SU-DHL-6 (cell line): ENCODE measurements around the gene COX4I2.
A peak's percentile ranks its signal among the peaks of the same experiment; 100 is the strongest.

Source experiments
- H2AFZ ChIP-seq: fragments of 200-600 bp; sonication (generic); 2 replicates; pipeline ENCODE4 v1.6.1; 2014; ENCODE audit warnings: low read depth, mild to moderate bottlenecking, moderate library complexity, mixed read lengths, antibody characterized with exemption, low read length; ENCODE audit not compliant: severe bottlenecking
- H3F3A ChIP-seq: fragments of 200-600 bp; shearing (Covaris generic); 2 replicates; pipeline ENCODE4 v1.6.0; 2016; ENCODE audit warnings: antibody characterized with exemption, mild to moderate bottlenecking; ENCODE audit not compliant: insufficient read depth
- H3K27ac ChIP-seq: fragments of 200-600 bp; sonication (generic); 2 replicates; pipeline ENCODE4 v1.5.1; 2016; ENCODE audit warnings: low read depth, mild to moderate bottlenecking, low read length, moderate library complexity, mixed read lengths
- H3K27me3 ChIP-seq: fragments of 200-600 bp; sonication (generic), shearing (Covaris generic); 2 replicates; pipeline ENCODE4 v1.6.0; 2014; ENCODE audit warnings: mild to moderate bottlenecking, low read length
- H3K36me3 ChIP-seq: fragments of 200-600 bp; sonication (generic); 2 replicates; pipeline ENCODE4 v1.6.1; 2014; ENCODE audit warnings: mild to moderate bottlenecking, low read length, mixed read lengths
- H3K4me2 ChIP-seq: fragments of 300-600, 200-600 bp; shearing (Covaris generic), sonication (generic); 2 replicates; pipeline ENCODE4 v1.6.0; 2014; ENCODE audit warnings: low read length, low read depth, mild to moderate bottlenecking; ENCODE audit not compliant: poor library complexity, severe bottlenecking
- H3K4me3 ChIP-seq: fragments of 200-600 bp; sonication (generic); 2 replicates; pipeline ENCODE4 v1.5.1; 2014; ENCODE audit warnings: antibody characterized with exemption, low read length, mild to moderate bottlenecking, mixed read lengths; ENCODE audit not compliant: insufficient read depth, poor library complexity, severe bottlenecking
- H3K79me2 ChIP-seq: fragments of 200-600 bp; sonication (generic); 2 replicates; pipeline ENCODE4 v1.6.1; 2014; ENCODE audit warnings: mild to moderate bottlenecking, low read length, moderate library complexity; ENCODE audit not compliant: insufficient read depth
- H3K9ac ChIP-seq: fragments of 200-600 bp; sonication (generic); 2 replicates; pipeline ENCODE4 v1.7.0; 2014; ENCODE audit warnings: mild to moderate bottlenecking, low read length
- H3K9me2 ChIP-seq: fragments of 200-600 bp; sonication (generic); replicated peaks from 2 replicates; pipeline ENCODE4 v1.6.1; 2014; ENCODE audit warnings: low read length; ENCODE audit not compliant: insufficient read depth
- H3K9me3 ChIP-seq: fragments of 200-600 bp; sonication (generic); 2 replicates; pipeline ENCODE4 v1.6.1; 2014; ENCODE audit warnings: low read length, mixed read lengths; ENCODE audit not compliant: insufficient read depth
- H4K20me1 ChIP-seq: fragments of 200-600 bp; sonication (generic); 2 replicates; pipeline ENCODE4 v1.6.1; 2014; ENCODE audit warnings: low read depth, mild to moderate bottlenecking, antibody characterized with exemption, low read length, moderate library complexity, mixed read lengths
- CTCF ChIP-seq: fragments of 200-600 bp; sonication (generic); IDR thresholded peaks from one replicate; pipeline ENCODE4 v1.5.1; 2017; ENCODE audit warnings: antibody characterized with exemption, mild to moderate bottlenecking, low read length, moderate library complexity; ENCODE audit not compliant: insufficient read depth, poor library complexity, severe bottlenecking
- EZH2phosphoT487 ChIP-seq: fragments of 200-600 bp; sonication (generic), shearing (Covaris generic); conservative IDR thresholded peaks from 2 replicates; pipeline ENCODE4 v1.6.1; 2018; ENCODE audit warnings: mild to moderate bottlenecking, antibody characterized with exemption, low read length, moderate library complexity, mixed read lengths

COX4I2 gene

DNA sequence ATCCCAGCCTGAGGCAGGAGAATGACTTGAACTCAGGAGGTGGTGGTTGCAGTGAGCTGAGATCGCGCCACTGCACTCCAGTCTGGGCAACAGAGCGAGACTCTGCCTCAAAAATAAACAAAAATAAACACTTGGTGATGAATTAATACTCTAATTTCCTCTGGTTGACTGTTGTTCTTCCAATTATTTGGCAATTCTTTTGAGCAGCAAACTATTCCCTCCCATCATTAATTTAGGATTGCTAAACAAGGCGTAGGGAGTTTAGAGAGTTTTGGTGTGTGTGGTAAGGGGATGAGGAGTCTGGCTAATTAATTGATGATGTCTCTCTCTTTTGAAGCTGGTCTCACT lies 35.3 kb upstream of the COX4I2 start:
- TF ChIP-seq EZH2phosphoT487 (no peak), CTCF (no peak)
- Histone ChIP-seq H4K20me1 (no peaks in the 10 kb centered on the region), H3K27ac (no peak overlapping the region; the same call in 1 of the 2 replicates), H3K36me3 (no peaks in the 10 kb centered on the region), H3K9me2 (no peaks in the 10 kb centered on the region), H3F3A (peaks cover 13% of the 10 kb centered on the region), H3K27me3 (no peaks in the 10 kb centered on the region; the same call in 1 of the 2 replicates), H3K4me2 (peak overlapping the region; percentile 31), H2AFZ (no peak overlapping the region), H3K9me3 (no peaks in the 10 kb centered on the region), H3K4me3 (no peak overlapping the region), H3K9ac (no peak overlapping the region), H3K79me2 (no peaks in the 10 kb centered on the region)

DNA sequence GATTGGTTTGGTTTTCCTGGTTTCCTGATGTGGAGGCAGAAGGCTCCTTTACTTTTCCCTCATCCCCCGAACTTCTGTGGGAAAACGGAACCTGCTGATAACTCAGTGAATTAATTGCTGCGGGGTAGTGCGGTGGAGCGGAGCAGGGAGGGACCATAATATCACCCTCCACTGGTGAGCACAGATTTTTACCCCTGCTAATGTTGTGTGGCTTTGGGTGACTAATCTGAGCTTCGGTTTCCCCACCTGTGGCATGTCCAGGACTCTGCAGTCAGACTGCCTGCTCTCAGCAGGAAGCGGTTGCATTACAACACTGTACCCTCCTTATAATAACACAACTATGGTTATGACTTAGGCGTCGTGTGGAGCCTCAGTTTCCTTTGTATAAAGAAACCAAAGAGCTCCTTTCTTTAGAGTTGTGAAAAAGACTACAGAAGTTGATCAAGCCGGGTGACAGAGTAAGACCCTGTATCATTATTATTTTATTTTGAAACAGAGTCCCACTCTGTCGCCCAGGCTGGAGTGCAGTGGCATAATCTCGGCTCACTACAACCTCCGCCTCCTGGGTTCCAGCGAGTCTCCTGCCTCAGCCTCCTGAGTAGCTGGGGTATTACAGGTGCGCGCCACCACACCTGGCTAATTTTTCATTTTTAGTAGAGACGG lies 34.8 kb upstream of the COX4I2 start:
- Histone ChIP-seq H3K4me2 (peak overlapping the region; percentile 31), H3K27me3 (no peaks in the 10 kb centered on the region; the same call in 1 of the 2 replicates), H4K20me1 (no peaks in the 10 kb centered on the region), H3K36me3 (no peaks in the 10 kb centered on the region), H3K4me3 (no peak overlapping the region), H3K27ac (peak overlapping the region; percentile 48; the same call in 1 of the 2 replicates), H3F3A (peaks cover 13% of the 10 kb centered on the region), H3K9me3 (no peaks in the 10 kb centered on the region), H3K9ac (no peak overlapping the region), H3K9me2 (no peaks in the 10 kb centered on the region), H2AFZ (no peak overlapping the region), H3K79me2 (no peaks in the 10 kb centered on the region)
- TF ChIP-seq EZH2phosphoT487 (no peak), CTCF (no peak)

- no peaks in the 10 kb centered on the region for H3K36me3 ChIP-seq
- peak overlapping the region; percentile 67 for H3K4me3 ChIP-seq
- no peaks in the 10 kb centered on the region for H4K20me1 ChIP-seq
- peak overlapping the region; percentile 64 for H3K9ac ChIP-seq
- H3K27ac ChIP-seq = peak overlapping the region; percentile 63
- peaks cover 13% of the 10 kb centered on the region for H3F3A ChIP-seq
- peak overlapping the region; percentile 93 for H3K4me2 ChIP-seq
- no peaks in the 10 kb centered on the region for H3K9me2 ChIP-seq
- TF ChIP-seq EZH2phosphoT487 (no peak), CTCF (no peak)
- H2AFZ ChIP-seq = peak overlapping the region; percentile 38
- H3K27me3 ChIP-seq = no peaks in the 10 kb centered on the region; the same call in 1 of the 2 replicates
- H3K9me3 ChIP-seq = no peaks in the 10 kb centered on the region
- H3K79me2 ChIP-seq = no peaks in the 10 kb centered on the region
Measured at GRCh38 chr20:31603822-31604566, 33.7 kb upstream of the COX4I2 start.
